Spleen (tissue), 11 donors: Measurements from ENCODE around the gene KLK6. TPM values are rescaled to one million over a fixed set of nuclear protein-coding genes. Genes with fewer than 3 reads are reported as not detected.

ENCODE experiments used
- DNase-seq: peaks from one replicate; pipeline ENCODE4 v3.0.0-alpha.2; 2020
- H3K27ac ChIP-seq, 8 donors: fragments of 200-600 bp; sonication (generic) in 7 of 8; 1 replicate in 4 of 8; 2 replicates in 4 of 8; pipeline versions ENCODE4 v1.5.0 to v1.8.0; 2016 to 2021; ENCODE audit warnings: inconsistent platforms in 4 of 8, mild to moderate bottlenecking in 4 of 8, moderate library complexity in 1 of 8
- H3K27me3 ChIP-seq, 7 donors: fragments of 200-600 bp; sonication (generic) in 6 of 7; replicated peaks in 1 of 7; 1 replicate in 4 of 7; 2 replicates in 3 of 7; pipeline versions ENCODE4 v1.5.0 to v1.8.0; 2016 to 2021; ENCODE audit warnings: inconsistent platforms in 3 of 7, mild to moderate bottlenecking in 1 of 7
- H3K36me3 ChIP-seq, 6 donors: fragments of 200-600 bp; sonication (generic) in 5 of 6; 1 replicate in 4 of 6; 2 replicates in 2 of 6; pipeline versions ENCODE4 v1.5.0 to v1.8.0; 2016 to 2021; ENCODE audit warnings: inconsistent platforms in 2 of 6
- H3K4me1 ChIP-seq, 6 donors: fragments of 200-600 bp; sonication (generic) in 5 of 6; 1 replicate in 3 of 6; 2 replicates in 3 of 6; pipeline versions ENCODE4 v1.5.0 to v1.8.0; 2016 to 2021; ENCODE audit warnings: inconsistent platforms in 3 of 6
- H3K4me3 ChIP-seq, 8 donors: fragments of 200-600 bp; sonication (generic) in 7 of 8; 1 replicate in 4 of 8; 2 replicates in 4 of 8; pipeline versions ENCODE4 v1.5.0 to v1.8.0; 2016 to 2021; ENCODE audit warnings: inconsistent platforms in 4 of 8, mild to moderate bottlenecking in 4 of 8, moderate library complexity in 2 of 8
- H3K9me3 ChIP-seq, 8 donors: fragments of 200-600 bp; sonication (generic) in 7 of 8; 1 replicate in 4 of 8; 2 replicates in 4 of 8; pipeline versions ENCODE4 v1.5.0 to v1.8.0; 2016 to 2021; ENCODE audit warnings: inconsistent platforms in 4 of 8
- POLR2A ChIP-seq, 3 donors: fragments of 450-650 bp; IDR thresholded peaks; one replicate each; pipeline ENCODE4 v1.5.1; 2017; ENCODE audit warnings: antibody characterized with exemption in 3 of 3, mild to moderate bottlenecking in 1 of 3
- POLR2AphosphoS5 ChIP-seq, 3 donors: sonication (generic); formaldehyde crosslinking; IDR thresholded peaks; one replicate each; pipeline ENCODE4 v1.5.1; 2017; ENCODE audit warnings: antibody characterized with exemption in 3 of 3
- WGBS, 5 donors: extraction: QIAGEN DNeasy Blood & Tissue Kit in 3 of 5; methylation state at CpG; one replicate each; pipeline versions ENCODE4 v1.1.5 to v1.1.7; 2013 to 2018; 5-methylcytosine and 5-hydroxymethylcytosine counted together
- intact Hi-C: fragments of 100-400 bp; cut with DNase I; formaldehyde crosslinking; loops from one replicate; pipeline ENCODE4 v1.15.0; 2023; ENCODE audit warnings: low total_unique reads
- polyA plus RNA-seq, 3 donors: library from polyadenylated mRNA; stranded (reverse); fragments of 200-250 nt; gene quantifications; one replicate each; pipeline ENCODE4 v1.2.1, GENCODE V29; 2013
- total RNA-seq, 7 donors: library from RNA; depleted of rRNA in 3 of 7; stranded (reverse); fragments of >200 nt in 3 of 7; fragmentation: NEBNext Ultra II Directional in 4 of 7; extraction: Animal tissue kit (Norgen Biotek cat#: 25700) in 4 of 7; gene quantifications; one replicate each; pipeline versions ENCODE4 v1.1.0 to v1.2.1, GENCODE V29; 2016 to 2021
- TF ChIP-seq, protein P1 (sequence below), 11 experiments: fragments of 200-600 bp in 7 of 11; fragments of 450-650 bp in 4 of 11; sonication (generic) in 4 of 11; IDR thresholded peaks in 8 of 11; conservative IDR thresholded peaks in 3 of 11; 1 replicate in 7 of 11; 2 replicates in 4 of 11; pipeline versions ENCODE4 v1.4.0 to v1.8.0; 2016 to 2021; ENCODE audit warnings: antibody characterized with exemption in 11 of 11, inconsistent platforms in 4 of 11, mild to moderate bottlenecking in 1 of 11
- donor health status: healthy with polysubstance abuse.
- donor health status: DM: no; HTN: no; CAD: no; lungs with moderate emphysema.
- donor health status: DM: no; HTN: no; CAD: no.
- donor health status: Bipolar disorder and iron deficiency.
- donor health status: healthy.
- donor health status: DM: no; HTN: no; CAD: no.
- donor health status: DM: yes; HTN: yes; CAD: no.

Gene KLK6
- total and polyA plus RNA-seq, 10 donors = 0.43 to 9.5 (median 2.8) TPM; not detected in 1

DNA sequence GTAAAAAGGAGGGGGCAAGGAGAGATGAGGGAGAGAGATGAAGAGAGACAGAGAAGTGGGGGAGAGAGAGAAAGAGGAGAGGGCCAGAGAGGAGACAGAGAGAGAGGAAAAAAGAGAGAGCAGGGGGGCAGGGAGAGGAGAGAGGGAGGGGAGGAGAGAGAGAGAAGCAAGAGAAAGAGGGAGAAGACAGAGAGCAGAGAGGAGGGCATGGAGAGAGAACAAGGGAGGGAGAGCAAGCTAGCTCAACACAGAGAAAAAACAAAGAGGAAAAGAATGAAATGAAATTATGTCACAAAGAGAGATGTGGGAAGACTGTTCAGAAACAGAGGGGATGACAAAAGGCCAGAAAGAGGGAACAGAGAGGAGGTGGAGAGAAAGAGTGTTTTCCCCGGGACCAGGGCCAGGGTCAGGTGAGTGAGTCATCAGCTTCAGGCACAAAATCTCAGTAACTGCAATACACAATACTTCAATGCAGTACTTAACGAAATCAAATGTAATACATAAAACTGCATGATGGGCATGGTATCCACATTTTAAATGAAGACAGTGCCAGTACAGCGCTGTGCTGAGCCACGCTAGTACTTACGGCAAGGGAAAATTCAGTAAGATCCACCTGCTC lies 9.5 kb upstream of the KLK6 start:
- WGBS, 5 donors = 69 to 81% (median 75%) methylated on average over 5 of the region's 5 CpGs

DNA sequence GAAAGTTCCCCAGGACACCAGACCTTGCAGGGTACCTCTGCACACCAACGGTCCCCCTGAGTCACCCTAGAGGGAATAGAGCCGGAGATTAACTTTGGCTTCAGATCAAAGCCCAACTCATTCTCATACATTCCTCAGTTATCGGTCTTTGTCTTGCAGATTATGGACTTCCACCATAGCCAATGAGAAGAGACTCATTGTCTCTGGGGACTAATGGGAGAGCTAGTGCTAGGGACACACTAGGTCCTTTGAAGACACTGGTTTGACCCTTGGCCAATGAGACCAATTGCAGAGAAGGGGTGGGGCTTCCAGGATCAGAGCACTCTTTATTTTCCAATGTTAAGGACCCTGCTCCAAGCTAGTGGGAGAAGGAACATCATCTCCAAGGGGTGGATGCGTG lies 8.2 kb upstream of the KLK6 start:
- H3K36me3 ChIP-seq = no peaks in the 10 kb centered on the region
- no peaks in the 10 kb centered on the region for H3K4me1 ChIP-seq
- no peaks in the 10 kb centered on the region for H3K9me3 ChIP-seq
- no peak for DNase-seq
- 86 to 90% (median 89%) methylated on average over 4 of the region's 4 CpGs for WGBS, 5 donors
- intact Hi-C loops = no loop called here
- no peak overlapping the region for H3K4me3 ChIP-seq
- no peak overlapping the region for H3K27ac ChIP-seq
- peaks cover 0 to 56% (median 0%) of the 10 kb centered on the region in 7 donors for H3K27me3 ChIP-seq
- TF ChIP-seq, protein P1, sequence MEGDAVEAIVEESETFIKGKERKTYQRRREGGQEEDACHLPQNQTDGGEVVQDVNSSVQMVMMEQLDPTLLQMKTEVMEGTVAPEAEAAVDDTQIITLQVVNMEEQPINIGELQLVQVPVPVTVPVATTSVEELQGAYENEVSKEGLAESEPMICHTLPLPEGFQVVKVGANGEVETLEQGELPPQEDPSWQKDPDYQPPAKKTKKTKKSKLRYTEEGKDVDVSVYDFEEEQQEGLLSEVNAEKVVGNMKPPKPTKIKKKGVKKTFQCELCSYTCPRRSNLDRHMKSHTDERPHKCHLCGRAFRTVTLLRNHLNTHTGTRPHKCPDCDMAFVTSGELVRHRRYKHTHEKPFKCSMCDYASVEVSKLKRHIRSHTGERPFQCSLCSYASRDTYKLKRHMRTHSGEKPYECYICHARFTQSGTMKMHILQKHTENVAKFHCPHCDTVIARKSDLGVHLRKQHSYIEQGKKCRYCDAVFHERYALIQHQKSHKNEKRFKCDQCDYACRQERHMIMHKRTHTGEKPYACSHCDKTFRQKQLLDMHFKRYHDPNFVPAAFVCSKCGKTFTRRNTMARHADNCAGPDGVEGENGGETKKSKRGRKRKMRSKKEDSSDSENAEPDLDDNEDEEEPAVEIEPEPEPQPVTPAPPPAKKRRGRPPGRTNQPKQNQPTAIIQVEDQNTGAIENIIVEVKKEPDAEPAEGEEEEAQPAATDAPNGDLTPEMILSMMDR (IDR thresholded peaks at IDR 0.05 in 8 of 11, conservative IDR thresholded peaks at IDR 0.05 in 3 of 11) = no peak
- TF ChIP-seq POLR2AphosphoS5 (IDR thresholded peaks at IDR 0.05) (no peak), POLR2A (IDR thresholded peaks at IDR 0.05) (no peak)

More for the DNA sequence above, 9.5 kb upstream of the KLK6 start:
- no peaks in the 10 kb centered on the region for H3K9me3 ChIP-seq
- H3K4me3 ChIP-seq = no peak overlapping the region
- no peaks in the 10 kb centered on the region for H3K36me3 ChIP-seq
- H3K4me1 ChIP-seq = no peaks in the 10 kb centered on the region
- H3K27ac ChIP-seq = no peak overlapping the region
- peaks cover 0 to 53% (median 0%) of the 10 kb centered on the region in 7 donors for H3K27me3 ChIP-seq
- no peak for DNase-seq
- no peak for TF ChIP-seq POLR2A (IDR thresholded peaks at IDR 0.05)
- no peak for TF ChIP-seq POLR2AphosphoS5 (IDR thresholded peaks at IDR 0.05)
- intact Hi-C loops = no loop called here

DNA sequence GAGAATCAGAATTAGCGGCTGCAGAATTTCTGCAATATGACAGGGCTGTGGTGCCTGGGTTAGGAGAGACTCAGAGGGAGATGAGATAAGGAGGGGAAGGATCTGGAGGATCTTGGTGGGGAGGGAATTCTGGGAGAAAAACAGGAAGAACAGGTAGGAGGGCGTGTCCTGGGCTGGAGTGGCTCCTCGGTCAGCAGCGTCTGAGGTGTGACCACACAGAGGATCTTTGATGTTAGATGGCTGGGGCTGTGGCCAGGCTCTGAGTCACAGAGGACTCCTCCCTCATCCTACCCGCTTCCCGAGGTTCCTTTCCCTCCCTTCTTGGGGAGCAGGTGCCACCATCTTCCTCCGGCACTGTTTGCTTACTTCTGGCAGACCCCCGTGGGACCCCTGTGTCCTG lies 6.4 kb upstream of the KLK6 start:
- no peak for TF ChIP-seq POLR2A (IDR thresholded peaks at IDR 0.05)
- no peak for TF ChIP-seq POLR2AphosphoS5 (IDR thresholded peaks at IDR 0.05)
- intact Hi-C loops = no loop called here
- Histone ChIP-seq H3K4me3 (no peak overlapping the region), H3K36me3 (no peaks in the 10 kb centered on the region), H3K27me3 (peaks cover 0 to 61% (median 0%) of the 10 kb centered on the region in 7 donors), H3K27ac (no peak overlapping the region), H3K9me3 (no peaks in the 10 kb centered on the region), H3K4me1 (no peaks in the 10 kb centered on the region)
- WGBS, 5 donors = 25 to 42% (median 30%) methylated on average over 8 of the region's 8 CpGs
- DNase-seq = no peak

DNA sequence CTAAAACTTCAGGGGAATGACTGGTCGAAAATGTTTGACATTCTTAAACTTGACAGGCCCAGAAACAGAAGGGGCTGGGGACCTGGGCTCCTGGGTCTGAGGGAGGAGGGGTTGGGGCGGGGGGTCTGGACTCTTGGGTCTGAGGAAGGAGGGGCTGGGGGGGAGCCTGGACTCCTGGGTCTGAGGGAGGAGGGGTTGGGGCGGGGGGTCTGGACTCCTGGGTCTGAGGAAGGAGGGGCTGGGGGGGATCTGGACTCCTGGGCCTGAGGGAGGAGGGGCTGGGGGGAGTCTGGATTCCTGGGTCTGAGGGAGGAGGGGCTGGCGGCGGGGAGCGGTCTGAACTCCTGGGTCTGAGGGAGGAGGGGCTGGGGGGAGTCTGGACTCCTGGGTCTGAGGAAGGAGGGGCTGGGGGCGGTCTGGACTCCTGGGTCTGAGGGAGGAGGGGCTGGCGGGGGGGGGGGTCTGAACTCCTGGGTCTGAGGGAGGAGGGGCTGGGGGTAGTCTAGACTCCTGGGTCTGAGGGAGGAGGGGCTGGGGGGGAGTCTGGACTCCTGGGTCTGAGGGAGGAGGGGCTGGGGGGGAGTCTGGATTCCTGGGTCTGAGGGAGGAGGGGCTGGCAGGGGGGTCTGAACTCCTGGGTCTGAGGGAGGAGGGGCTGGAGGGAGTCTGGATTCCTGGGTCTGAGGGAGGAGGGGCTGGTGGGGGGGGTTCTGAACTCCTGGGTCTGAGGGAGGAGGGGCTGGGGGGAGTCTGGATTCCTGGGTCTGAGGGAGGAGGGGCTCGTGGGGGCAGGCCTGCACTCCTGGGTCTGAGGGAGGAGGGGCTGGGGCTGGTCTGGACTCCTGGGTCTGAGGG lies 5.5 kb upstream of the KLK6 start:
- WGBS, 5 donors = 47 to 72% (median 61%) methylated on average over 4 to 9 of the region's 9 CpGs
- TF ChIP-seq, protein P1 (IDR thresholded peaks at IDR 0.05 in 8 of 11, conservative IDR thresholded peaks at IDR 0.05 in 3 of 11) = no peak
- no peak for TF ChIP-seq POLR2AphosphoS5 (IDR thresholded peaks at IDR 0.05)
- no peak for TF ChIP-seq POLR2A (IDR thresholded peaks at IDR 0.05)
- DNase-seq = no peak

More for the DNA sequence above, 5.5 kb upstream of the KLK6 start:
- H3K36me3 ChIP-seq = no peaks in the 10 kb centered on the region
- H3K4me3 ChIP-seq = no peak overlapping the region
- no peaks in the 10 kb centered on the region for H3K4me1 ChIP-seq
- intact Hi-C loops = no loop called here
- H3K9me3 ChIP-seq = no peaks in the 10 kb centered on the region
- H3K27me3 ChIP-seq = peaks cover 0 to 63% (median 0%) of the 10 kb centered on the region in 7 donors
- no peak overlapping the region for H3K27ac ChIP-seq
